GM13977 (cell line): Measurements from ENCODE around the gene SRD5A3.
A peak's percentile ranks its signal among the peaks of the same experiment; 100 is the strongest.
"Not testable (repeated sequence)": the region's sequence is repeated elsewhere in the genome, so short reads cannot be mapped to it uniquely, and the experiment has no call there.

ENCODE experiments used
- DNase-seq: peaks from one replicate; pipeline ENCODE4 v3.0.0; 2012; ENCODE audit warnings: low spot score
- in situ Hi-C: fragments of 300-500 bp; cut with MboI; formaldehyde crosslinking; loops from one replicate; pipeline ENCODE4 v1.12.0; 2022; ENCODE audit warnings: low sequenced_read_pairs, low pct_unique_long_range_greater_than_20kb, mixed read lengths, inconsistent platforms; ENCODE audit not compliant: unreplicated experiment
- TF ChIP-seq, protein P1 (sequence below): IDR thresholded peaks from 2 replicates; pipeline ENCODE4 v1.5.1; 2012; ENCODE audit warnings: mild to moderate bottlenecking, control low read depth; ENCODE audit not compliant: insufficient read depth; ENCODE audit errors: extremely low read depth, missing control alignments

SRD5A3 gene

DNA sequence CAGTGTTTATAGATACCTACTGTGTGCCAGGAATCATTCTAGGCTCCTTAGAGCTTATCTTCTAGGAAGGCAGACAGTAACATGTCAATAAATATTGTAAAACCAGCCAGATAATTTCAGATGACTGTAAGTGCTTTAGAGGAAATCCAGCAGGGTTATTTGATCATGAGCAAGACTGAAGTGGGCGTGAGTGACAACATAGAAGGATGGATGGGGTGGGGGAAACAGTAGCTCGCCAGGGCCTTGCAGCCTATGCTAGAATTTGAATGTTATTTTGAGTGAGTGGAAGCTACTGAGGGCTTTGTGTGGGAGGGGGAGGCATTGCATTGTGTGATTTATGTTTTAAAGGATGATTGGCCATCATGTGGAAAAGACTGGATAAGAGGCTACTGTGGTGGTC lies 6.7 kb downstream of the SRD5A3 start:
- in situ Hi-C loops: no loop called here
- TF ChIP-seq, protein P1, sequence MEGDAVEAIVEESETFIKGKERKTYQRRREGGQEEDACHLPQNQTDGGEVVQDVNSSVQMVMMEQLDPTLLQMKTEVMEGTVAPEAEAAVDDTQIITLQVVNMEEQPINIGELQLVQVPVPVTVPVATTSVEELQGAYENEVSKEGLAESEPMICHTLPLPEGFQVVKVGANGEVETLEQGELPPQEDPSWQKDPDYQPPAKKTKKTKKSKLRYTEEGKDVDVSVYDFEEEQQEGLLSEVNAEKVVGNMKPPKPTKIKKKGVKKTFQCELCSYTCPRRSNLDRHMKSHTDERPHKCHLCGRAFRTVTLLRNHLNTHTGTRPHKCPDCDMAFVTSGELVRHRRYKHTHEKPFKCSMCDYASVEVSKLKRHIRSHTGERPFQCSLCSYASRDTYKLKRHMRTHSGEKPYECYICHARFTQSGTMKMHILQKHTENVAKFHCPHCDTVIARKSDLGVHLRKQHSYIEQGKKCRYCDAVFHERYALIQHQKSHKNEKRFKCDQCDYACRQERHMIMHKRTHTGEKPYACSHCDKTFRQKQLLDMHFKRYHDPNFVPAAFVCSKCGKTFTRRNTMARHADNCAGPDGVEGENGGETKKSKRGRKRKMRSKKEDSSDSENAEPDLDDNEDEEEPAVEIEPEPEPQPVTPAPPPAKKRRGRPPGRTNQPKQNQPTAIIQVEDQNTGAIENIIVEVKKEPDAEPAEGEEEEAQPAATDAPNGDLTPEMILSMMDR: no peak
- no peak for DNase-seq

GRCh38 chr4:55353228-55353747 lies 7.2 kb downstream of the SRD5A3 start:
- DNase-seq: not testable (repeated sequence)

DNA sequence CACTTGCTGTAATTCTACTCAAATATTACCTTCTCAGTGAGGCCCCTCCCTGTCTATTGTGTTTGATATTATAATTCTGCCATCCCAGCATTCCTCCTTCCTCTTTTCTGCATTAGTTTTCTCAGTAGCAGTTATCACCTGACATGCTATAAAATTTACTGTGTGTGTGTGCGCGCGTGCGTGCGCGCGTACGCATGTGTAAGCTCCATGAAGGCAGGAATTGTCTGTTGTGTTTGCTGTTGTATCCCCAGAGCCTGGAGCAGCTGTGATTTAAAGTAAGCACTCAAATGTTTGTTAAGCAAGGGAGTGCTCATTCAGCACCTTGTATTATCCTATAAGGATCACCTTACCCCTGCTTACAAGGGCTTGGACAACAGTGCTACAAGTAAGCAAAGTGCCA lies 8.6 kb downstream of the SRD5A3 start:
- TF ChIP-seq, protein P1: no peak
- in situ Hi-C loops: no loop called here

More at GRCh38 chr4:55353228-55353747, 7.2 kb downstream of the SRD5A3 start:
- in situ Hi-C loops: not testable (repeated sequence)

GRCh38 chr4:55355555-55355954 lies 9.5 kb downstream of the SRD5A3 start:
- in situ Hi-C loops: no loop called here
- DNase-seq: no peak
- TF ChIP-seq, protein P1: no peak

More for the DNA sequence above, 8.6 kb downstream of the SRD5A3 start:
- no peak for DNase-seq

GRCh38 chr4:55356991-55357461 lies 11.0 kb downstream of the SRD5A3 start:
- DNase-seq: no peak

DNA sequence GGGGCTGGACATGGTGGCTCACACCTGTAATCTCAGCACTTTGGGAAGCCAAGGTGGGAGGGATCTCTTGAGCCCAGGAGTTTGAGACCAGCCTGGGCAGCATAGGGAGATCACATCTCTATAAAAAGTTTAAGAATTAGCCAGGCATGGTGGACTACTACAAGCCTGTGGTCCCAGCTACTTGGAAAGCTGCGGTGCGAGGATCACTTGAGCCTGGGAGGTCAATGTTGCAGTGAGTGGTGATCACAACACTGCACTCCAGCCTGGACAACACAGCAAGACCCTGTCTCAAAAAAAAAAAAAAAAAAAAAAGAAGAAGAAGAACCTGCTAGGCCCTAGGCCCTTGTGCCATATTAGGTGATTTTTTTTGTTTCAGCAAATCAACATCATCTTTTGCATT lies 12.2 kb downstream of the SRD5A3 start:
- no peak for DNase-seq
- TF ChIP-seq, protein P1: no peak
- in situ Hi-C loops: no loop called here

More at GRCh38 chr4:55356991-55357461, 11.0 kb downstream of the SRD5A3 start:
- TF ChIP-seq, protein P1: no peak
- in situ Hi-C loops: no loop called here

- DNase-seq: peak; percentile 48
- in situ Hi-C loops: no loop called here
- TF ChIP-seq, protein P1: no peak
These were observed 12.6 kb downstream of the SRD5A3 start for GRCh38 chr4:55358668-55359067.
